B cell (primary cell): ENCODE data around the gene OSM. TPM values are rescaled to one million over a fixed set of nuclear protein-coding genes. Genes with fewer than 3 reads are reported as not detected.

ENCODE experiments used
- ATAC-seq: fragments of 200-7000 bp; cut with Tn5 transposase; one replicate; pipeline ENCODE4 v1.10.0; 2021; ENCODE audit warnings: low read depth, mild to moderate bottlenecking, moderate number of reproducible peaks, moderate library complexity
- CTCF ChIA-PET: fragments of 350-600 bp; sonication (Branson Sonifier 250); formaldehyde crosslinking; loops from one replicate; lab custom pipeline; 2021; ENCODE audit warnings: antibody characterized with exemption, inconsistent platforms; lab: Charles Lee
- POLR2A ChIA-PET: fragments of 350-600 bp; sonication (Branson Sonifier 250); formaldehyde crosslinking; loops from one replicate; lab custom pipeline; 2021; ENCODE audit warnings: antibody characterized with exemption; lab: Charles Lee
- DNase-seq: peaks from one replicate; pipeline ENCODE4 v3.0.0; 2013
- H2AFZ ChIP-seq: 2 replicates; pipeline ENCODE4 v1.6.1; 2012; ENCODE audit warnings: mild to moderate bottlenecking, low read depth, low read length; ENCODE audit not compliant: insufficient read depth, poor library complexity, severe bottlenecking
- H3K27ac ChIP-seq, 2 donors: 1 replicate in 1 of 2; 2 replicates in 1 of 2; pipeline ENCODE4 v1.5.1; 2012 to 2013; ENCODE audit warnings: low read length in 2 of 2, mild to moderate bottlenecking in 2 of 2, moderate library complexity in 1 of 2
- H3K27me3 ChIP-seq, 4 experiments: fragments of 200-600 bp in 1 of 4; sonication (generic) in 1 of 4; replicated peaks in 1 of 4; 1 replicate in 2 of 4; 2 replicates in 2 of 4; pipeline versions ENCODE4 v1.6.1 to v1.7.0; 2013 to 2016; ENCODE audit warnings: low read length in 3 of 4, mild to moderate bottlenecking in 2 of 4, mixed read lengths in 1 of 4, moderate library complexity in 1 of 4; ENCODE audit not compliant: insufficient read depth in 4 of 4, control insufficient read depth in 3 of 4; ENCODE audit errors: control extremely low read depth in 1 of 4
- H3K36me3 ChIP-seq, 2 experiments: replicated peaks in 1 of 2; 1 replicate in 1 of 2; 2 replicates in 1 of 2; pipeline versions ENCODE4 v1.6.1 to v1.7.1; 2013; ENCODE audit warnings: low read length in 1 of 2; ENCODE audit not compliant: insufficient read depth in 2 of 2, control insufficient read depth in 1 of 2; ENCODE audit errors: control extremely low read depth in 1 of 2, extremely low read depth in 1 of 2
- H3K4me1 ChIP-seq, 2 donors: fragments of 200-600 bp in 1 of 2; sonication (generic) in 1 of 2; 1 replicate in 1 of 2; 2 replicates in 1 of 2; pipeline versions ENCODE4 v1.5.1 to v1.6.1; 2013 to 2017; ENCODE audit warnings: low read length in 2 of 2; ENCODE audit not compliant: control insufficient read depth in 2 of 2, insufficient read depth in 2 of 2
- H3K4me2 ChIP-seq: replicated peaks from 2 replicates; pipeline ENCODE3; 2012; ENCODE audit warnings: mild to moderate bottlenecking, low read depth, low read length; ENCODE audit not compliant: poor library complexity, severe bottlenecking
- H3K4me3 ChIP-seq, 5 experiments: fragments of 200-600 bp in 1 of 5; sonication (generic) in 1 of 5; 1 replicate in 3 of 5; 2 replicates in 2 of 5; pipeline versions ENCODE4 v1.5.1 to v1.7.0; 2011 to 2016; ENCODE audit warnings: low read length in 4 of 5, mild to moderate bottlenecking in 4 of 5, low read depth in 2 of 5, control low read depth in 1 of 5, moderate library complexity in 1 of 5; ENCODE audit not compliant: insufficient read depth in 1 of 5; ENCODE audit errors: control extremely low read depth in 1 of 5, extremely low read depth in 1 of 5
- H3K79me2 ChIP-seq: fragments of 200-600 bp; sonication (generic); one replicate; pipeline ENCODE4 v1.6.0; 2016; ENCODE audit warnings: low read length; ENCODE audit not compliant: control insufficient read depth, insufficient read depth
- H3K9ac ChIP-seq: fragments of 200-600 bp; sonication (generic); 2 replicates; pipeline ENCODE4 v1.6.1; 2017; ENCODE audit warnings: mild to moderate bottlenecking, low read length, moderate library complexity
- H3K9me3 ChIP-seq, 3 donors: one replicate each; pipeline versions ENCODE4 v1.6.1 to v1.7.1; 2013; ENCODE audit warnings: low read length in 2 of 3; ENCODE audit not compliant: control insufficient read depth in 2 of 3, insufficient read depth in 1 of 3; ENCODE audit errors: control extremely low read depth in 1 of 3
- H4K20me1 ChIP-seq: 2 replicates; pipeline ENCODE4 v1.6.0; 2012; ENCODE audit warnings: mild to moderate bottlenecking, low read length; ENCODE audit not compliant: insufficient read depth, control insufficient read depth, poor library complexity, severe bottlenecking
- H3K27ac Mint-ChIP-seq: one replicate; pipeline ENCODE4 v1.8.0; 2021; ENCODE audit warnings: mixed read lengths
- H3K27me3 Mint-ChIP-seq: one replicate; pipeline ENCODE4 v1.8.0; 2021; ENCODE audit warnings: mixed read lengths
- H3K4me1 Mint-ChIP-seq: one replicate; pipeline ENCODE4 v1.8.0; 2021; ENCODE audit warnings: mixed read lengths
- H3K4me3 Mint-ChIP-seq: one replicate; pipeline ENCODE4 v1.8.0; 2021; ENCODE audit warnings: mixed read lengths
- H3K9me3 Mint-ChIP-seq: one replicate; pipeline ENCODE4 v1.8.0; 2022; ENCODE audit warnings: mixed read lengths; ENCODE audit not compliant: insufficient read depth
- EZH2 ChIP-seq: IDR thresholded peaks from 2 replicates; pipeline ENCODE4 v1.6.1; 2012; ENCODE audit warnings: borderline replicate concordance, low read depth, mild to moderate bottlenecking, moderate library complexity, low read length; ENCODE audit not compliant: insufficient read depth, poor library complexity, severe bottlenecking
- WGBS: methylation state at CpG from one replicate; pipeline ENCODE4 v1.1.5; 2013; ENCODE audit warnings: missing lambda C conversion rate; ENCODE audit not compliant: insufficient coverage; 5-methylcytosine and 5-hydroxymethylcytosine counted together
- intact Hi-C: fragments of 100-400 bp; cut with micrococcal nuclease; formaldehyde crosslinking; loops from one replicate; pipeline ENCODE4 v1.10.0; 2022
- polyA plus RNA-seq: library from polyadenylated mRNA; depleted of rRNA; stranded (reverse); fragments of >200 nt; gene quantifications from 2 replicates; pipeline ENCODE4 v1.2.3, GENCODE V29; 2012
- total RNA-seq, 2 donors: library from RNA; stranded (reverse); fragments of 120-200 nt in 1 of 2; gene quantifications; 1 replicate in 1 of 2; 2 replicates in 1 of 2; pipeline versions ENCODE4 v1.2.3 to v1.2.4, GENCODE V29; 2013 to 2022
- TF ChIP-seq, protein P1 (sequence below): fragments of 200-600 bp; IDR thresholded peaks from one replicate; pipeline ENCODE4 v1.8.0; 2022; ENCODE audit warnings: antibody characterized with exemption, mild to moderate bottlenecking

OSM gene
- total and polyA plus RNA-seq, 2 donors (not counting 1 experiment from before 2014, with no cell fraction given) = 1.8 to 12.5 TPM

DNA sequence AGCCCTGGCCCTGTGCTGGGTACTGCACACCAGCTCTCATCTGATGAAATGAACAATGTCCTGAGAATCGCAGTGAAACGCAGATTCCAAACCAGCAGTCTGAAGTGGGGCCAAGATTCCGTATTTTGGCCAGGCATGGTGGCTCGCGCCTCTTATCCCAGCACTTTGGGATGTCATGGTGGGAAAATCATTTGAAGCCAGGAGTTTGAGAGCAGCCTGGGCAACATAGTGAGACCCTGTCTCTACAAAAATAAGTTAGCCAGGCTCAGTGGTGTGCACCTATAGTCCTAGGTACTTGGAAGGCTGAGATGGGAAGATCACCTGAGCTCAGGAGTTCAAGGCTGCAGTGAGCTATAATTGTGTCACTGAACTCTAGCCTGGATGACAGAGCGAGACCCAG is 33.1 kb downstream of the OSM start:
- CTCF ChIA-PET = interaction anchor here (0.6 kb wide), 1 partner anchor 54 kb away, joined by 3 read pairs; no protein-coding TSS in a partner anchor
- TF ChIP-seq, protein P1, sequence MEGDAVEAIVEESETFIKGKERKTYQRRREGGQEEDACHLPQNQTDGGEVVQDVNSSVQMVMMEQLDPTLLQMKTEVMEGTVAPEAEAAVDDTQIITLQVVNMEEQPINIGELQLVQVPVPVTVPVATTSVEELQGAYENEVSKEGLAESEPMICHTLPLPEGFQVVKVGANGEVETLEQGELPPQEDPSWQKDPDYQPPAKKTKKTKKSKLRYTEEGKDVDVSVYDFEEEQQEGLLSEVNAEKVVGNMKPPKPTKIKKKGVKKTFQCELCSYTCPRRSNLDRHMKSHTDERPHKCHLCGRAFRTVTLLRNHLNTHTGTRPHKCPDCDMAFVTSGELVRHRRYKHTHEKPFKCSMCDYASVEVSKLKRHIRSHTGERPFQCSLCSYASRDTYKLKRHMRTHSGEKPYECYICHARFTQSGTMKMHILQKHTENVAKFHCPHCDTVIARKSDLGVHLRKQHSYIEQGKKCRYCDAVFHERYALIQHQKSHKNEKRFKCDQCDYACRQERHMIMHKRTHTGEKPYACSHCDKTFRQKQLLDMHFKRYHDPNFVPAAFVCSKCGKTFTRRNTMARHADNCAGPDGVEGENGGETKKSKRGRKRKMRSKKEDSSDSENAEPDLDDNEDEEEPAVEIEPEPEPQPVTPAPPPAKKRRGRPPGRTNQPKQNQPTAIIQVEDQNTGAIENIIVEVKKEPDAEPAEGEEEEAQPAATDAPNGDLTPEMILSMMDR = no peak
- no peak for TF ChIP-seq EZH2
- Mint-ChIP-seq H3K4me3 (no peak overlapping the region), H3K4me1 (no peaks in the 10 kb centered on the region), H3K27ac (no peak overlapping the region), H3K27me3 (peaks cover 4% of the 10 kb centered on the region), H3K9me3 (no peaks in the 10 kb centered on the region)
- Histone ChIP-seq H3K9ac (no peak overlapping the region), H3K4me2 (no peak overlapping the region), H3K9me3 (no peaks in the 10 kb centered on the region), H3K4me3 (no peak overlapping the region), H3K79me2 (no peaks in the 10 kb centered on the region), H3K27ac (no peak overlapping the region), H4K20me1 (no peaks in the 10 kb centered on the region), H3K4me1 (no peaks in the 10 kb centered on the region), H3K27me3 (peaks cover 0 to 4% (median 0%) of the 10 kb centered on the region in 4 experiments), H2AFZ (no peak overlapping the region), H3K36me3 (no peaks in the 10 kb centered on the region)
- 99% methylated on average over 6 of the region's 6 CpGs for WGBS
- POLR2A ChIA-PET = no interaction called here
- no peak for ATAC-seq
- no peak for DNase-seq
- intact Hi-C loops = no loop called here

DNA sequence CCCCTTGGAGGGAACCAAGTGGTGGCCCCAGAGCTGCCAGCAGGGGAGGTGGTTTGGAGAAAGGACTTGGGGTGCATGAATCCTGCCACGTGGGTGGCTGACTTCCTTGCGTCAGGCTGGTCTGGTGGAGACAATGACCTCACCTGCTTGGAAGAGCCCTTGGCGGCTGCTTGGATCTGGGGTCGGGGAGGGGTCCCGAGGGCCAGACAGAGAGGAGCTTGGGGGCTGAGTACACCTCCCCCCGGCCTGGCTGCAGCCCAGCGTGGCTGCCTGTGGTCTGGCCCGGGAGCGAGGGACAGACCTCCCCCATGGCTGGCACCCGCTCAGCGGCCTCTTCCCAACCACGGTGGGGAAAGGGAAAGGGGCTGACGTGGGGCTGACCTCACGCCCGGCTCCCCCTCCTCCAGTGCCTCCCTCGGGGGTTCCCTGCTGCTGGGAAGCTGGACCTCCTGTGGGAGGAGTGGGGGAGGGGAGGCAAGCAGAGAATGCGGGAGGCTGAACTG is 33.9 kb downstream of the OSM start:
- CTCF ChIA-PET = no interaction called here
- Mint-ChIP-seq H3K27me3 (peaks cover 4% of the 10 kb centered on the region), H3K4me3 (no peak overlapping the region), H3K9me3 (no peaks in the 10 kb centered on the region), H3K27ac (no peak overlapping the region), H3K4me1 (no peaks in the 10 kb centered on the region)
- no peak overlapping the region for H2AFZ ChIP-seq
- WGBS = 73% methylated on average over 12 of the region's 17 CpGs
- no peak overlapping the region for H3K9ac ChIP-seq
- H3K27me3 ChIP-seq = peaks cover 0 to 4% (median 0%) of the 10 kb centered on the region in 4 experiments
- POLR2A ChIA-PET = no interaction called here
- DNase-seq (no peak), ATAC-seq (no peak)
- no peaks in the 10 kb centered on the region for H3K36me3 ChIP-seq
- H3K4me1 ChIP-seq = no peaks in the 10 kb centered on the region
- H3K4me3 ChIP-seq = no peak overlapping the region
- no peaks in the 10 kb centered on the region for H3K79me2 ChIP-seq
- no peak overlapping the region for H3K4me2 ChIP-seq
- H4K20me1 ChIP-seq = no peaks in the 10 kb centered on the region
- intact Hi-C loops = no loop called here
- no peaks in the 10 kb centered on the region for H3K9me3 ChIP-seq
- H3K27ac ChIP-seq = no peak overlapping the region
- no peak for TF ChIP-seq EZH2
- TF ChIP-seq, protein P1 = no peak
